Fibroblast of mammary gland (primary cell): ENCODE data around the gene NEK10.

ENCODE experiments used
- DNase-seq: peaks from one replicate; pipeline ENCODE4 v3.0.0-alpha.2; 2010; ENCODE audit warnings: low read depth
- H3K4me3 ChIP-seq: 2 replicates; pipeline ENCODE4 v1.5.1; 2011; ENCODE audit warnings: low read depth, mild to moderate bottlenecking, low read length, moderate library complexity; ENCODE audit not compliant: control insufficient read depth
- TF ChIP-seq, protein P1 (sequence below): conservative IDR thresholded peaks from 2 replicates; pipeline ENCODE4 v1.5.1; 2011; ENCODE audit warnings: low read depth, low read length, inconsistent platforms; ENCODE audit not compliant: control insufficient read depth, insufficient read depth

NEK10 gene

DNA sequence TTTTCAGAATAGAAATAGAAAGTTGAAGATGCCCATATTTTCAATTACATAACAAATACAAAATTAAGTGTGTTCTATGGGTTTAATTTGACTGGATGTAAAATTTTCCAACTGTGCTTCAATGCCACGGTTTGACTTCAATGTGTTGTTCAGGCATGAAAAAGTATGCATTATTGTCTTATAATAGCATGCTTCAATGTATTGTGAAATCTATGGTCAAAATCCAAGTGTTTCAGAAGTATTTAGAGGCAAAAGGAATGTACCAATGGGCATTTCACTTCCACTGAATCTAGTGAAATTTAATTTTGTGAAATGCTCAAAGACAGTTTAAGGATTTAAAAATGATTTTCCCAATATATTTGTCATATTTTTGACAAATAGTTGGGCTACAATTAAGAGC, 16.0 kb downstream of the NEK10 start:
- peak; percentile 16 for DNase-seq
- no peak overlapping the region for H3K4me3 ChIP-seq
- TF ChIP-seq, protein P1, sequence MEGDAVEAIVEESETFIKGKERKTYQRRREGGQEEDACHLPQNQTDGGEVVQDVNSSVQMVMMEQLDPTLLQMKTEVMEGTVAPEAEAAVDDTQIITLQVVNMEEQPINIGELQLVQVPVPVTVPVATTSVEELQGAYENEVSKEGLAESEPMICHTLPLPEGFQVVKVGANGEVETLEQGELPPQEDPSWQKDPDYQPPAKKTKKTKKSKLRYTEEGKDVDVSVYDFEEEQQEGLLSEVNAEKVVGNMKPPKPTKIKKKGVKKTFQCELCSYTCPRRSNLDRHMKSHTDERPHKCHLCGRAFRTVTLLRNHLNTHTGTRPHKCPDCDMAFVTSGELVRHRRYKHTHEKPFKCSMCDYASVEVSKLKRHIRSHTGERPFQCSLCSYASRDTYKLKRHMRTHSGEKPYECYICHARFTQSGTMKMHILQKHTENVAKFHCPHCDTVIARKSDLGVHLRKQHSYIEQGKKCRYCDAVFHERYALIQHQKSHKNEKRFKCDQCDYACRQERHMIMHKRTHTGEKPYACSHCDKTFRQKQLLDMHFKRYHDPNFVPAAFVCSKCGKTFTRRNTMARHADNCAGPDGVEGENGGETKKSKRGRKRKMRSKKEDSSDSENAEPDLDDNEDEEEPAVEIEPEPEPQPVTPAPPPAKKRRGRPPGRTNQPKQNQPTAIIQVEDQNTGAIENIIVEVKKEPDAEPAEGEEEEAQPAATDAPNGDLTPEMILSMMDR, result no peak

DNA sequence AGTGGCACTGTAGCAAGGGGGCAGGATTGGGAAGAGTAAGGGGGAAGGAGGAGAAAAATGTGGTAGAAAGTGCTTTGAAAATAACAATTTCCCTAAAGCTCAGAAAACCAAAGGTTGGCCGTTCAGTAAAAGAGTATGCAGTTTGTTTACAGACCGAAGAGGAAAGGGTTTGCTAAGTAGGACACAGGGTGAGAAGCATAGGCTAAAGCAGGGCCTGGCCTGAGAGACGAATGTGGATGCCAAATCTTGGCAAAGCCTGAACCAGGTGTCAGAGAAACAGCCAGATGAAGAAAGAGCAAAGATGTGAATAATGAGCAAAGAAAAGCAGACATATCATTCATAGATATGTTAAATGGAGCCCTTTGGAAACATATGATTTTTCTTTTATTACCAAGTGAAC, 17.1 kb downstream of the NEK10 start:
- TF ChIP-seq, protein P1, result no peak
- H3K4me3 ChIP-seq, result no peak overlapping the region

DNA sequence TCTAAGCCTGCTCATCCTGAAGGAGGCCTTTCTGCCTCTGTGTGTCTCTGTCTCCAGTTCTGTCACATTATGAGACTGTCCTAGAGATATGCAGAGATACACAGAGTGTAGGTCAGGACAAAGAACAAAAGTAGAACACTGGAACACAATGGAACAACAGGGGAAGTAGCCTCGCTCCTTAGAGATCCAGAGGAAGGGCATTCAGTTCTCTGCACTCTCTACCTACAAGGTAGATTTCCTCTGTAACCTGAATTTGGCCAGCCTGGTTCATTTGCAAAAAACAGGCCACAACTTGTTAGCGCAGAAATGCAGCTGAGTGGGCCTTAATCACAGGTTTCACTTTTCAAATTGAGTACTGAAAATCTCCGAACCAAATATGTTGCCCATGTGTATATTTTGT, 19.4 kb downstream of the NEK10 start:
- TF ChIP-seq, protein P1, result no peak

More for the DNA sequence above, 17.1 kb downstream of the NEK10 start:
- DNase-seq, result no peak

DNA sequence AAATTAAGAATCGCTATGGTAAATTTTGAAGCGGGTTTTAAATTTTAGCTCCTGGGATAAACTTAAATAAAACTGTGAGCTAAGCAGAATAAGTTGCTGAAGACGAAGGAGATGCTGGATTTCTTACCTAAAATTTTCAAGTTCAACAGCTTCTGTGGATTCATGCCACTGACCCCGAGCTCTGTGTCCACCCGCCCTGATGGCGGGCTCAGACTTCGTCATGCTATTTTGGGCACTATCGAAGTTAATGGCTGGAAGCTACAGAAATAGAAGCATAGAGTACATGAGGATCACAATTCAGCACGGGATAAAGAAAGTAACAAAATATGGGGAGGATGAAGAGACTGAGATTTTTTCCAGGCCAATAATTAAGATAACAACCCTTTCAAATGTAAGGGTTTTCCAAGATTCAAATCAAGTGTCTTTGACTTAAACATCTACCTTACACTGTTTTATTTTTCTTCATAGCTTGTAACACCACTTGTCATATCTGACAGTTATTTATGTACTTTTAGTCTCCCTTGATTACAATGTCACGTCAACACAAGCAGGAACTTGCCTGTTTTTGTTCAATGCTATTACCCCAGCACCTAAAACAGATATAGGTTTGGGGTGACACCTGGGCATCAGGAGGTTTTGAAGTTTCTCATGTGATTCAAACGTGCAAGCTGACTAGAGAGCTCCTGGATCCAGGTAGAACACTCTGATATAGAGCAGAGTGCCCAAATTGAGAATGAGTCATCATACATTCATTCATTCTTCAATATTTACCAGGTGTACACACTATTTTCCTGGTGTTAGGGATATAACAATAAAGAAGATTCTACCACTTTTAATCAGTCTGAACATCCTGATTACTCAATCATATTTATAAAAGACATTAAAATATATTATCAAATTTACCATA, 23.0 kb downstream of the NEK10 start:
- TF ChIP-seq, protein P1, result no peak
- no peak for DNase-seq

More for the DNA sequence above, 19.4 kb downstream of the NEK10 start:
- no peak overlapping the region for H3K4me3 ChIP-seq
- no peak for DNase-seq

DNA sequence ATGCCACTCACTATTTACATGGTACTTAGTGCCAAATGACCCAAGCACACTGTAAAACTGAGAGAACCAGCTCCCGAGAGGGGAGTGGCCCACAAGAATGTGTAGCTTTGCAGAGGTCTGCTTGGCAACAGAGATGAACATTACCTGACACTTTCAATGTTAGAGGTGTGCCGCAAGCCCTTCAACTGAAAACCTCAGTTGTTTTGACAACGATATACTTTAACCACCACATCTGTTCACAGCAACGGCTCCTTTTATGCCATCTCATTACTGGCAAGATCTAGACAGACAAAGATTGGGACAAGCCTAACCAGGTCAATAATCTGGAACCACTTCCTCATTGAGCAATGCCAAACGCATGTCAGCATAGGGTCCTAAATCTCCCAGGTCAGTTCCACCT, 23.7 kb downstream of the NEK10 start:
- TF ChIP-seq, protein P1, result no peak
- no peak overlapping the region for H3K4me3 ChIP-seq
- DNase-seq, result no peak

More for the DNA sequence above, 23.0 kb downstream of the NEK10 start:
- H3K4me3 ChIP-seq, result no peak overlapping the region

DNA sequence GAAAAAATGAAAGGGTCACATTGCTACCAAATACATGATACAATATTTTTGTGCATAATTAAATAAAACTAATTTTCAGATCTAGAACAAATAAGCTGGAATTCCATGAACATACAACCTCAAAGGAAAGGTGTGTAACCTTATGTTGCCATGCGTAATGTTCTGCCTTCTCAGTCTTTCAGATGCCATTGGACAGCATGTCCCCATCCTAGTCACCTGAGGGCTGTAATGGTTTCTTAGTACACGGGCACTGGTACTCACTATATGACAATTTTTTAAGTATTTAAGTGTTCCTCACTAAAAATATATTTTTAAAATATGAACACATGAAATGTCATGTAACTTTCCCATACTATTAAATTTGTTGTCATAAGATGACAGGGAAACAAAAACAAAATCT, 24.1 kb downstream of the NEK10 start:
- no peak overlapping the region for H3K4me3 ChIP-seq
- DNase-seq, result no peak
- TF ChIP-seq, protein P1, result no peak
